ENCODE data around the gene AFG3L2.

The AFG3L2 gene

DNA sequence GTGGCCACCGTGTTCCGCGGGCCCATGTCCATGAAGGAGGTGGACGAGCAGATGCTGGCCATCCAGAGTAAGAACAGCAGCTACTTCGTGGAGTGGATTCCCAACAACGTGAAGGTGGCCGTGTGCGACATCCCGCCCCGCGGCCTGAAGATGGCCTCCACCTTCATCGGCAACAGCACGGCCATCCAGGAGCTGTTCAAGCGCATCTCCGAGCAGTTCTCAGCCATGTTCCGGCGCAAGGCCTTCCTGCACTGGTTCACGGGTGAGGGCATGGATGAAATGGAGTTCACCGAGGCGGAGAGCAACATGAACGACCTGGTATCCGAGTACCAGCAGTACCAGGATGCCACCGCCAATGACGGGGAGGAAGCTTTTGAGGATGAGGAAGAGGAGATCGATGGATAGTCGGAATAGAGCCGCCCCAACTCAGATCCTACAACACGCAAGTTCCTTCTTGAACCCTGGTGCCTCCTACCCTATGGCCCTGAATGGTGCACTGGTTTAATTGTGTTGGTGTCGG, 51.2 kb downstream of the AFG3L2 start:
- no peak for DNase-seq (ENCODE audit: low read depth, low spot score)

- DNase-seq (ENCODE audit: low read depth, low spot score), result no peak
These were observed 51.9 kb downstream of the AFG3L2 start for GRCh38 chr18:12324991-12325725.

DNA sequence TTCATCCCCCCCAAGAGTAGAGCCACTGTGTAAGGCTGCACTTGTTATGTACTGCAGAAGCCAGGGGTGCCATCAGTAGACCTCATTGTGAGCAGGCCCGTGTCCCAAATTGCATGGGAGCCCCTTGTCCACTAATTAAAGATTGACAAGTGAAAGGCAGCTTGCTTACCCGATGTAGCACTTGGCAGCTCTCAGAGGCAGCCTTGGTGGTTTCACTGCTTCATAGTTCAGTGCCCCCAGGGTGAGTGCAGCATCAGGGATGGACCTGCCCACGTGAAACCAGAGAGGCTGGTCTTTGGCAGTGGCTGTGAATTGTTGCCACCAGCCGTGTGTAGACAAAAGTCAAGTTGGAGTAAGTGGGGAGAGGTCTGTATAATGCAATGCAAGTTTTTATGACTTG, 55.7 kb downstream of the AFG3L2 start:
- no peak for DNase-seq (ENCODE audit: low read depth, low spot score)

DNA sequence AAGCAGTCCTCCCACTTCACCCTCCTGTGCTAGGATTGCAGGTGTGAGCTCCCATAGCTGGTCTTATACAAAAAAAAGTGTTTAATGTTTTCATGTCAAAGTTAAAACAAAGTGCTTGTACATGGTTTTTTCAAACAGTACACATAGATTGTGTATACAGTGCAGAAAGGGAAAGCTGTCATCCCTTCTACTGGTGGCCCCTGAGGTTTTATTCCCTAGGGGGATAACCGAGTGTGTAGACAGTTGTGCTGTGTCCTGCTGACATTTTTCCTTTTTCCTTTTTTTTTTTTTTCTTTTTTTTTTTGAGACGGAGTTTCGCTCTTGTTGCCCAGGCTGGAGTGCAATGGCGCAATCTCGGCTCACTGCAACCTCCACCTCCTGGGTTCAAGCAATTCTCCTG, 58.2 kb downstream of the AFG3L2 start:
- no peak for DNase-seq (ENCODE audit: low read depth, low spot score)

DNA sequence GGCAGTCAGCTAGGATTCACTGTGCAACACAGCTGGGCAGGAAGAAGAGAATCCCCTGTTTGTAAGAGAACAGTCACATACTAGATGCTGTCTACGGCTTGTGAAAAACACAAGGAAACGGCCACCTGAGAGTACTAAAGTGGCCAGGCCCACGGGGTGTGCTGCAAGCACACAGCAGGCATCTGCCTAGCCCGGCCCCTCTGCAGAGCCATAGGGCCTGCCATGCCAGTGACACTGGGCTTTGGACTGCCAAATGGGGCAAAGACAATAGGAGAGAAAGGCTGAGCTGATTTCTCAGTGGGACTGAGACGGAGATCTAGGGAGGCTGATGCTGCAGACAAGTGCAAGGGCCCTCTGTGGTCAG, 58.7 kb downstream of the AFG3L2 start:
- no peak for DNase-seq (ENCODE audit: low read depth, low spot score)

- DNase-seq (ENCODE audit: low read depth, low spot score), result no peak
These were observed 59.2 kb downstream of the AFG3L2 start for GRCh38 chr18:12317664-12318333.

DNA sequence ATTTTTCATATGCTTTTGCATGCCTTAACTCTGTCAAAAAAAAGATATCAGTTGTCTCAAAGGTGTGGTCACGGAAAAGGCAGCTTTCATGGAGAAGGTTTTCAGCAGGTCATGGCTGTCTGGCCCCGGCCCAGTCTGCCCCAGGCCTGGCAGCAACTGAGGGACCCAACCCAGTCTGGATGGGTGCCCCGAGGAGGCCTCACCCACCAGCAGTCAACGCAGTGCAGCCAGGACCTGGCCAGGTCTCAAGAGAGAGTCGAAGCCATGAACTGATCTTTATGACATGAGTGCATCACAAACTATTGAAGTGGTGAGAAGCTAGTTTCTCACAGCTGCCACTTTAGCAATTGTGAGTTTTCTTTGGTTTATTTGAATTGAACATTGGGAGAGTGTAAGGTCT, 61.1 kb downstream of the AFG3L2 start:
- no peak for DNase-seq (ENCODE audit: low read depth, low spot score)

GRCh38 chr18:12315490-12315889, 61.5 kb downstream of the AFG3L2 start:
- DNase-seq (ENCODE audit: low read depth, low spot score), result no peak

- DNase-seq (ENCODE audit: low read depth, low spot score), result no peak
These were observed 62.3 kb downstream of the AFG3L2 start for GRCh38 chr18:12314591-12315305.

DNA sequence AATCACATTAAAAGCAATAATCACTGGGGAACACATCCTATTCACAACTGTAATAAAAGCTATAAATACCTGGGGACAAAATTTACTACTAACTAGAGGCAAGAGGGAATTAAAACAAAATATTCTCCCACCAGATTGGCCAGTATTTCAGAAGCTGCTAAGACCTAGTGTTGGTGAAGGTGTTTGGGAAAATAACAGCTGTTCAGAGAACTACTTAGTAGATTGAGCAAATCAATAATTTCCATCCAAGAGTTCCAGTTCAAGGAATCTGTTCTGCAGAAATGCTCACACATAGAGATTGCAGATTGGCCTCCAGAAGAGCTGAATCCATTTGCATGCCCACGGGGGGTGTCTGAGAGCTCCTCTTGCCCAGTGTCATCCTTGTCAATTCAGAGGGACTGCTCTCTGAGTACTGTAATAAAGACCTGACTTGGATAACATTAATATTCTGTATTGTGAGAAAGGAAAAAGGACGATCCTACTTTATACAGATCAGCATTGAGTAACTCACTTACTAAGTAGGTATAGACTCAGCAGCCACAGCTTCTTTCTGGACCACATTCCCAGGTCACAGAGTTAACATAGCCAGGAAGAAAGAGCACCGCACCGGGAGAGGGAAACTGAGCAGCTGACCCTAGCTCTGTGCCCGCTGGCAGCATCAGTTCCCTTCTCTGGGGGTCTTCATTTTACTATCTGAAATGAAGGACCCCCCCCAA, 63.3 kb downstream of the AFG3L2 start:
- DNase-seq (ENCODE audit: low read depth, low spot score), result no peak

GRCh38 chr18:12312976-12313375, 64.1 kb downstream of the AFG3L2 start:
- DNase-seq (ENCODE audit: low read depth, low spot score), result no peak

DNA sequence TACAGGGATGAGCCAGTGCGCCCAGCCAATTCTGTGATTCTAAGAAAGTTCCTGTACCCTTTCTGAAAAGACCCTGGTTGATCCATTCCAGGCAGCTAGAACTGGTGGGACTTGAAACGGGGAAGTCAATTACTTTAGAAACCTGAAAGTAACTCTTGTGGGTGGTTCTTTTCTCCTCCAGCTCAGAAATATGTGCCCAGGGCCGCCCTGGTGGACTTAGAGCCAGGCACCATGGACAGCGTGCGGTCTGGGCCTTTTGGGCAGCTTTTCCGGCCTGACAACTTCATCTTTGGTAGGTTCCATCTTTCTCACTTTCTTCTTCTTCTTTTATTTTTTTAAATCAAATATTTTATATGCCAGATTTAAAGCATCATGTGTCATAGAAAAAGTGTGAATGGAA, 66.3 kb downstream of the AFG3L2 start:
- DNase-seq (ENCODE audit: low read depth, low spot score), result no peak

- DNase-seq (ENCODE audit: low read depth, low spot score), result no peak
These were observed 67.3 kb downstream of the AFG3L2 start for GRCh38 chr18:12309683-12310198.

DNA sequence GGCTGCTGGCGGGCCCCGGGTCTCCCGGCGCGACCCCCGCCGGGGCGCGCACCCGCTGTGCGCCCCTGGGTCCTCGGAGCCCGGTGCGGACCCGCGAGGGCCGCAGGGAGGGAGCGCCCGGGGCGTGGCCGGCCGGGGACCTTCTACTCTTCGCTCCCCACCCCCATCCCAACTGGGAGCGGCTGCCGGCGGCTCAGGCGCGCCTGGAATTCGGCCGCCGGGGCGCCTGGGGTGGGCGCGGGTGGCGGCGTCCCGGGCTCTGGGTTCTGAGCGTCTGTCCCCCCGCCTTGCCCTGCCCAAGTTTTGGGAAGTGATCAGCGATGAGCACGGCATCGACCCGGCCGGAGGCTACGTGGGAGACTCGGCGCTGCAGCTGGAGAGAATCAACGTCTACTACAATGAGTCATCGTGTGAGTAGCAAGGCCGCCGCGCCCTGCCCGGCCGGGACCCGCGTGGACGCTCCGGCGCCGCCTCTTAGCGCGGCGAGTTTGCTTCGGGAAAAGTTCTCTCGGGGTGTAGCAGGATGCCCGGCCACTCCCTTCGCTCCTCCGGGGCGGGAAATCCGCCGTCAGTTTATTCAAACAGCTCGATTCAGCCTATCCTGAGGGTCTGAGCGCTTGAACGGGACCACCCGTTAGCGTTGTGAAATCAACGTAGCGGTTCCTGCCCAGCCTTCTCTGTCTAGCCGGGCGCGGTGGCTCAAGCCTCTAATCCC, 68.5 kb downstream of the AFG3L2 start:
- peak; percentile 44 for DNase-seq (ENCODE audit: low read depth, low spot score)

DNA sequence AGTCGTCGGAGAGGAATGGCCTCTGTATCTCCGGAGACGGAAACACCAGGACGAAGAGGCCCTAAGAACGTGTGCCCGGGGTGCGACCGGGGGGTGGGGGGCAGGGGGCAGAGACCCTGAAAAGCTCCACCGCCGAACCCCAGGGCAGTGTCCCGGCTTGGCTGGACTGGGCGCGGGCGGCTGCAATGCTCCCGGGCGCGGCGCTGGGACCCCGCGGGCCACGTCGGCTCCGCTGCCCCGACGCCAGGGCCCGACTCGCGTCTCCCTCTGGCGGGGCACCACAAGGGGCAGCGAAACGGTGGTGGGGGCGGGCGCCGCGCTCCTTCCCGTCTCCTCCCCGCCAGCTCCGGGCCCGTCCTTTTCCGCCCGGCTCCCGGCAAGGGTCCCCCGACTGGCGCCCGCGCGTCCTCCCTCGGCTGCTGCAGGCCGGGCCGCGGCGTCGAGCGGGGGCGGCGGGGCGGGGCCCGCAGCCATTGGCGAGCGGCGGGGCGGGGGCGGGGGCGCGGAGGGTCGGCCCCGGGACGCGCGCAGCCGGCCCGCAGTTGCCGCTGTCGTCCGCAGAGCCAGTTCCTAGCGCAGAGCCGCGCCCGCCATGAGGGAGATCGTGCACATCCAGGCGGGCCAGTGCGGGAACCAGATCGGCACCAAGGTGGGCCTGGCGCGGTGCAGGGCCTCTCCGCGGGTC, 69.2 kb downstream of the AFG3L2 start, which contains the start of gene TUBB6:
Gene TUBB6, plus strand, starts transcription at position 541 of the 685 bp plus-strand sequence. Its CDS starts 52 bp downstream, at position 593.
- no peak for DNase-seq (ENCODE audit: low read depth, low spot score)

GRCh38 chr18:12306752-12307700, 70.0 kb downstream of the AFG3L2 start:
- peak; percentile 42 for DNase-seq (ENCODE audit: low read depth, low spot score)

DNA sequence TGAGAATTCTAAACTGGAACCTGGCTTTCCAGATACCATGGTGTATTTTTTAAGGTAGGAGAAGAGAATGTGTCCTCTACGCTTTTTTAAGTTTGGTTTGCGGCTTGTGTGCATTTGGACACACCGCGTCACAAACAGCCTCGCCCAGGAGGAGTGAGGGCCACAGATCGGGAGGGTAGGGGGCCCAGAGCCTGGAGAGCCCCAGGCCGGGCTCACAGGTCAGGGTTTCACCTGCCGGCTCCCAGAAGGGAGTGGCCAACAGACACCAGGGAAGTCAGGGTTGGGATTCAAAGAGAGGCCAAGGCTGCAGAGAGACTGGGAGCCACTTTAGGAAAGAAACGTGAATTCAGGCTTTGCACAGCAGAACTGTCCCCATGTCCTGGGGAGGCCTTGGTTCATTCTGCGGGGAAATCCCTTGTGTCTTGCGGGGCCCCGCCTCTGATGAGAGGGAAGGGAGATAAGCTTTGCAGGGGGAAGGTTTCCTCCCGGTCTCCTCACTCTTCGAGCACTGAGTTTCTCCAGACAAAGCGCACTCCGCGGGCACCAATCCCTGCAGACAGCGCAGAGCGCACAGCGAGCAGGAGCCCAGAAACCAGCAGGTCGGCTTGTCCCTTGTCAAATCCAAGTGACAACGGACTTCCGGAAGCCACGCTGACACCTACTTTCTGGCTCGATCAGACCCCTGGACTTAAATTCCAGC, 70.9 kb downstream of the AFG3L2 start:
- no peak for DNase-seq (ENCODE audit: low read depth, low spot score)

- DNase-seq (ENCODE audit: low read depth, low spot score), result no peak
These were observed 71.8 kb downstream of the AFG3L2 start for GRCh38 chr18:12305211-12305610.
